PC-9 (cell line): ENCODE results near the gene CD200. TPM values are rescaled to one million over a fixed set of nuclear protein-coding genes. Genes with fewer than 3 reads are reported as not detected.

Experiments
- BruUV-seq: library from RNA; stranded (reverse); fragments of 400-500 nt; replicated peaks from 2 replicates; lab custom pipeline; 2021; lab: Mats Ljungman, UMichigan
- CTCF ChIA-PET: fragments of 300-600 bp; sonication (Branson Sonifier 250); formaldehyde crosslinking; loops from one replicate; lab custom pipeline; 2022; ENCODE audit warnings: antibody characterized with exemption; lab: Charles Lee
- POLR2A ChIA-PET: fragments of 300-600 bp; sonication (Branson Sonifier 250); formaldehyde crosslinking; loops from one replicate; lab custom pipeline; 2022; ENCODE audit warnings: antibody characterized with exemption; ENCODE audit not compliant: unreplicated experiment; lab: Charles Lee
- DNase-seq, 2 experiments: peaks; one replicate each; pipeline versions ENCODE4 v3.0.0 to v3.0.0-alpha.2; 2015 to 2022; ENCODE audit warnings: mixed read lengths in 1 of 2
- H2AFZ ChIP-seq: fragments of 200-600 bp; sonication (generic); 2 replicates; pipeline ENCODE4 v1.8.1; 2017; ENCODE audit warnings: antibody characterized with exemption
- H3F3A ChIP-seq: fragments of 200-600 bp; sonication (generic); 2 replicates; pipeline ENCODE4 v1.8.1; 2017; ENCODE audit warnings: antibody characterized with exemption, mild to moderate bottlenecking, low read depth; ENCODE audit not compliant: insufficient read depth
- H3K27ac ChIP-seq: fragments of 200-600 bp; sonication (generic); 2 replicates; pipeline ENCODE4 v1.6.1; 2016; ENCODE audit warnings: mixed run types
- H3K27me3 ChIP-seq: fragments of 200-600 bp; sonication (generic); 2 replicates; pipeline ENCODE4 v1.6.1; 2016; ENCODE audit warnings: low read depth, mixed run types; ENCODE audit not compliant: insufficient read depth
- H3K36me3 ChIP-seq: fragments of 200-600 bp; sonication (generic); 2 replicates; pipeline ENCODE4 v1.6.1; 2016; ENCODE audit warnings: low read depth, mixed run types
- H3K4me1 ChIP-seq: fragments of 200-600 bp; sonication (generic); replicated peaks from 2 replicates; pipeline ENCODE4 v1.6.1; 2016; ENCODE audit warnings: mixed run types; ENCODE audit not compliant: insufficient read depth
- H3K4me2 ChIP-seq: fragments of 200-600 bp; sonication (generic); 2 replicates; pipeline ENCODE4 v1.6.1; 2017; ENCODE audit warnings: mixed run types
- H3K4me3 ChIP-seq: fragments of 200-600 bp; sonication (generic); 2 replicates; pipeline ENCODE4 v1.6.1; 2016; ENCODE audit warnings: mixed run types
- H3K79me2 ChIP-seq: fragments of 200-600 bp; sonication (generic); 2 replicates; pipeline ENCODE4 v1.6.1; 2017; ENCODE audit warnings: low read depth, mixed run types
- H3K9me2 ChIP-seq: fragments of 200-600 bp; sonication (generic); 2 replicates; pipeline ENCODE4 v1.8.1; 2017; ENCODE audit warnings: mild to moderate bottlenecking; ENCODE audit not compliant: insufficient read depth
- H3K9me3 ChIP-seq: fragments of 200-600 bp; sonication (generic); 2 replicates; pipeline ENCODE4 v1.8.1; 2016; ENCODE audit warnings: low read depth; ENCODE audit not compliant: insufficient read depth
- H4K20me1 ChIP-seq: fragments of 200-600 bp; sonication (generic); 2 replicates; pipeline ENCODE4 v1.8.1; 2017; ENCODE audit not compliant: insufficient read depth
- EZH2 ChIP-seq: fragments of 200-600 bp; sonication (generic); IDR thresholded peaks from 2 replicates; pipeline ENCODE4 v1.8.0; 2017; ENCODE audit warnings: antibody characterized with exemption, low read depth
- intact Hi-C: fragments of 100-400 bp; cut with micrococcal nuclease; formaldehyde crosslinking; loops from one replicate; pipeline ENCODE4 v1.10.0; 2022; ENCODE audit not compliant: unreplicated experiment
- total RNA-seq: library from RNA; stranded (reverse); gene quantifications from 2 replicates; pipeline ENCODE4 v1.2.3, GENCODE V29; 2021
- TF ChIP-seq, protein P1 (sequence below): fragments of 200-600 bp; sonication (generic); conservative IDR thresholded peaks from 2 replicates; pipeline ENCODE4 v1.6.1; 2017; ENCODE audit warnings: mixed run types, antibody characterized with exemption, mild to moderate bottlenecking, moderate library complexity

Gene CD200
- total RNA-seq, 1 experiment from 2014 or later = 4.0 TPM

DNA sequence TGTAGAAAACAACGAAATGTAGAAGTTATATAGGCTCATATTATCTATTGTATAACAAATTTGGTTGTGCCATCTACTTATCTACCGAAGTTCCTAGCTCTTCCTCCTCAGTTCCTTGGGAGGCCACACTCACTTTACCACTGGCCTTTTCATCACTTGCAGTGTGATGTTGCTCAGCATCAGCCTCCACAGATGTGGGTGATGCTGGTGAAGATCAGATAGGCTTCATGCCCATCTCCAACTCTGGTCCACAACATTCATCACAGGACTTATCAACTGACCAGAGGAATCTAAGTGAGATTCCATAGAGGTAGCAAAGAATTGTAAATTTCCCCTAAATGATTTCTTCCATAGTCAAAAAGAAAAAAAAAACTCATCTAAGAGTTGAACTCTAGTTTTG, 8.4 kb downstream of the CD200 start:
- Histone ChIP-seq H3K9me2 (no peaks in the 10 kb centered on the region), H3F3A (no peaks in the 10 kb centered on the region), H3K27ac (no peak overlapping the region), H3K79me2 (no peaks in the 10 kb centered on the region), H3K4me2 (no peak overlapping the region), H3K9me3 (no peaks in the 10 kb centered on the region), H2AFZ (no peak overlapping the region), H3K27me3 (no peaks in the 10 kb centered on the region), H3K36me3 (no peaks in the 10 kb centered on the region), H3K4me3 (no peak overlapping the region), H4K20me1 (no peaks in the 10 kb centered on the region), H3K4me1 (no peaks in the 10 kb centered on the region)
- intact Hi-C loops = no loop called here
- no peak for TF ChIP-seq EZH2
- TF ChIP-seq, protein P1, sequence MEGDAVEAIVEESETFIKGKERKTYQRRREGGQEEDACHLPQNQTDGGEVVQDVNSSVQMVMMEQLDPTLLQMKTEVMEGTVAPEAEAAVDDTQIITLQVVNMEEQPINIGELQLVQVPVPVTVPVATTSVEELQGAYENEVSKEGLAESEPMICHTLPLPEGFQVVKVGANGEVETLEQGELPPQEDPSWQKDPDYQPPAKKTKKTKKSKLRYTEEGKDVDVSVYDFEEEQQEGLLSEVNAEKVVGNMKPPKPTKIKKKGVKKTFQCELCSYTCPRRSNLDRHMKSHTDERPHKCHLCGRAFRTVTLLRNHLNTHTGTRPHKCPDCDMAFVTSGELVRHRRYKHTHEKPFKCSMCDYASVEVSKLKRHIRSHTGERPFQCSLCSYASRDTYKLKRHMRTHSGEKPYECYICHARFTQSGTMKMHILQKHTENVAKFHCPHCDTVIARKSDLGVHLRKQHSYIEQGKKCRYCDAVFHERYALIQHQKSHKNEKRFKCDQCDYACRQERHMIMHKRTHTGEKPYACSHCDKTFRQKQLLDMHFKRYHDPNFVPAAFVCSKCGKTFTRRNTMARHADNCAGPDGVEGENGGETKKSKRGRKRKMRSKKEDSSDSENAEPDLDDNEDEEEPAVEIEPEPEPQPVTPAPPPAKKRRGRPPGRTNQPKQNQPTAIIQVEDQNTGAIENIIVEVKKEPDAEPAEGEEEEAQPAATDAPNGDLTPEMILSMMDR = no peak
- ChIA-PET CTCF (no interaction called here), POLR2A (no interaction called here)
- no TSS peak for BruUV-seq
- DNase-seq = no peak

DNA sequence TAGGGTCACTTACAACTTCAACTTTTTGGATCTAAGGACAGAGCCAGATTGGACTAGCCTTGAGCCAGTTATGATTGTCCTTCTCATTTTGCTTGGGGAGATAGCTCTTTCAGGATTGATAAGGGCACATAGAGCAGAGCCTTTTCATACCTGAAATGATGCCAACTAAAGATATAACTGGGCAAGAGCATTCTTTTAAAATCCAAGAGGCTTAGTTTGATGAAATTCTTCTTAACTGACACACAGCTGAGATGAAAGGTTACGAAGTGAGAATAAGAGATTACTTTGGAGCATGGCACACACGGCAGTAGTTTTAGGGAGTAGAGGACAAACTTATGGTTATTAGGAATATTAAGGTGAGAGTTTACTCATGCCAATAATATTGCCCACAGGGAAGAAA, 12.7 kb downstream of the CD200 start:
- BruUV-seq = no TSS peak
- Histone ChIP-seq H3K79me2 (no peaks in the 10 kb centered on the region), H2AFZ (no peak overlapping the region), H3K4me3 (no peak overlapping the region), H3K9me2 (no peaks in the 10 kb centered on the region), H3K4me2 (no peak overlapping the region), H3K27me3 (no peaks in the 10 kb centered on the region), H3F3A (no peaks in the 10 kb centered on the region), H4K20me1 (no peaks in the 10 kb centered on the region), H3K9me3 (no peaks in the 10 kb centered on the region), H3K4me1 (no peaks in the 10 kb centered on the region), H3K36me3 (no peaks in the 10 kb centered on the region), H3K27ac (no peak overlapping the region)
- TF ChIP-seq, protein P1 = no peak
- TF ChIP-seq EZH2 = no peak
- no peak for DNase-seq
- POLR2A ChIA-PET = no interaction called here
- CTCF ChIA-PET = no interaction called here
- intact Hi-C loops = no loop called here

DNA sequence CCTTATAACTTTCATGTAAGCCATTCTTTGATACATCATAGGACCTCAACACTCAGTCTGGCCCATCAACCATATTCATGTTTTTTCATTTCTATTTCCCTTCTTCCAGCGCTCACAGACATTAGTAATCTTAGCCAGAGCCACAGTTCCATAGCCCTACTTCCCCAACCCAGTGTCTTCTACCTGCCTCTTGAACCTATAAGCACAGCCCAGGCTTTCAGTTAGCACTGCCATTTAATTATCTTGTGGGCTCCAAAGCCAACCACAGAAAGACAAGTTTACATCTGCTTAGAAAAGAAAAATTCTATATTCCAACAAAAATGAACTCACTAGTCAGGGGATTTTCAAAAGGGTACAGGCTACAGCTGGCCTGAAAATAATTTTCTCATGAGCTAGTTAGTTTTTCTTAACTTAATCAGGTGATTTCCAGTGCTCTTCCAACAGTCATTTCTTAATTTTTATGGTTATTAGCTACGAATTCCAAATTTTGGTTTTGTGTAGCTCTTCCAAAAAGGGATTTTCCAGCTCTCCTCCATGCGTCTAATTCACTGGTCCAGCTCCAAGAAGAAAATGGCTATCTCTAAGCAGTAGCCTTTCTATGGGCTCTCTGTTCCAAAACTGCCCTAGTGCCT, 13.7 kb downstream of the CD200 start:
- intact Hi-C loops = no loop called here
- H3K4me2 ChIP-seq = no peak overlapping the region
- H3K27me3 ChIP-seq = no peaks in the 10 kb centered on the region
- H3K9me3 ChIP-seq = no peaks in the 10 kb centered on the region
- POLR2A ChIA-PET = no interaction called here
- TF ChIP-seq, protein P1 = no peak
- TF ChIP-seq EZH2 = no peak
- no TSS peak for BruUV-seq
- no peak overlapping the region for H2AFZ ChIP-seq
- no peaks in the 10 kb centered on the region for H3K9me2 ChIP-seq
- CTCF ChIA-PET = no interaction called here
- H3K36me3 ChIP-seq = no peaks in the 10 kb centered on the region
- DNase-seq = no peak
- no peak overlapping the region for H3K27ac ChIP-seq
- H3K79me2 ChIP-seq = no peaks in the 10 kb centered on the region
- H3K4me3 ChIP-seq = no peak overlapping the region
- H3K4me1 ChIP-seq = no peaks in the 10 kb centered on the region
- no peaks in the 10 kb centered on the region for H4K20me1 ChIP-seq
- H3F3A ChIP-seq = no peaks in the 10 kb centered on the region
